HepG2 (cell line): ENCODE data around the gene FN1. TPM values are rescaled to one million over a fixed set of nuclear protein-coding genes. Genes with fewer than 3 reads are reported as not detected.

Source experiments
- NAIF1 ChIP-seq: sonication (generic); formaldehyde crosslinking; IDR thresholded peaks from 2 replicates; pipeline ENCODE4 v1.5.0; 2020; ENCODE audit warnings: mild to moderate bottlenecking, missing genetic modification reagents, borderline replicate concordance
- SRY ChIP-seq: sonication (generic); formaldehyde crosslinking; IDR thresholded peaks from 2 replicates; pipeline ENCODE4 v1.8.0; 2022; ENCODE audit warnings: mild to moderate bottlenecking, missing genetic modification reagents
- TARDBP ChIP-seq: sonication (generic); formaldehyde crosslinking; IDR thresholded peaks from 2 replicates; pipeline ENCODE4 v1.8.0; 2022; ENCODE audit warnings: mild to moderate bottlenecking, missing genetic modification reagents
- TBL1XR1 ChIP-seq: fragments of 150-350 bp; IDR thresholded peaks from 2 replicates; pipeline ENCODE4 v1.6.1; 2014; ENCODE audit warnings: borderline replicate concordance, low read length; ENCODE audit not compliant: partially characterized antibody
- ZNF549 ChIP-seq: sonication (generic); formaldehyde crosslinking; IDR thresholded peaks from 2 replicates; pipeline ENCODE4 v1.5.0; 2020; ENCODE audit warnings: missing genetic modification reagents
- ZNF550 ChIP-seq: sonication (generic); formaldehyde crosslinking; IDR thresholded peaks from 2 replicates; pipeline ENCODE4 v1.4.0; 2020; ENCODE audit warnings: mild to moderate bottlenecking, missing genetic modification reagents, borderline replicate concordance
- ZNF883 ChIP-seq: sonication (generic); formaldehyde crosslinking; IDR thresholded peaks from 2 replicates; pipeline ENCODE4 v1.5.1; 2020; ENCODE audit warnings: mild to moderate bottlenecking, missing genetic modification reagents; ENCODE audit errors: not compliant biosample characterization
- polyA plus RNA-seq, 8 experiments: library from polyadenylated mRNA; depleted of rRNA in 3 of 8; stranded (reverse) in 7 of 8; unstranded in 1 of 8; fragments of >200 nt; fragmentation: Illumina TruSeq in 4 of 8; extraction: Trizol in 4 of 8; gene quantifications; 2 replicates each; pipeline versions ENCODE4 v1.2.1 to v1.2.3, GENCODE V29; 2011 to 2016; ENCODE audit warnings: low read depth in 4 of 8, missing spikeins in 1 of 8, mixed read lengths in 1 of 8; ENCODE audit not compliant: insufficient read depth in 1 of 8
- total RNA-seq, 5 experiments: library from RNA; depleted of rRNA; stranded (reverse); fragments of >200 nt; fragmentation: Illumina TruSeq; extraction: Trizol; gene quantifications; 2 replicates each; pipeline ENCODE4 v1.2.3, GENCODE V29; 2016; ENCODE audit warnings: low read depth in 1 of 5
- TF ChIP-seq, protein P1 (sequence below): IDR thresholded peaks from 2 replicates; pipeline ENCODE4 v1.6.1; 2016; ENCODE audit warnings: missing compliant biosample characterization, missing genetic modification reagents, borderline replicate concordance
- TF ChIP-seq, protein P2 (sequence below): sonication (generic); formaldehyde crosslinking; IDR thresholded peaks from 2 replicates; pipeline ENCODE4 v1.8.0; 2022; ENCODE audit warnings: mild to moderate bottlenecking, missing genetic modification reagents, moderate library complexity
- TF ChIP-seq, protein P3 (sequence below): IDR thresholded peaks from 2 replicates; pipeline ENCODE4 v1.6.1; 2016; ENCODE audit warnings: mild to moderate bottlenecking
- TF ChIP-seq, protein P4 (sequence below): sonication (generic); formaldehyde crosslinking; IDR thresholded peaks from 2 replicates; pipeline ENCODE4 v1.5.1; 2020; ENCODE audit warnings: missing genetic modification reagents, mild to moderate bottlenecking, borderline replicate concordance
- TF ChIP-seq, protein P5 (sequence below): sonication (generic); formaldehyde crosslinking; IDR thresholded peaks from 2 replicates; pipeline ENCODE4 v1.8.1; 2022; ENCODE audit warnings: low read depth, mild to moderate bottlenecking, missing genetic modification reagents
- TF ChIP-seq, protein P6 (sequence below): sonication (generic); formaldehyde crosslinking; IDR thresholded peaks from 2 replicates; pipeline ENCODE4 v1.5.0; 2020; ENCODE audit warnings: missing genetic modification reagents
- TF ChIP-seq, protein P7 (sequence below): sonication (generic); formaldehyde crosslinking; IDR thresholded peaks from 2 replicates; pipeline ENCODE4 v1.8.0; 2022; ENCODE audit warnings: mild to moderate bottlenecking, missing genetic modification reagents; ENCODE audit not compliant: insufficient replicate concordance
- TF ChIP-seq, protein P8 (sequence below): sonication (generic); formaldehyde crosslinking; IDR thresholded peaks from 2 replicates; pipeline ENCODE4 v1.4.0; 2020; ENCODE audit warnings: missing genetic modification reagents

Gene FN1
- total and polyA plus RNA-seq, 2 of the 13 experiments (the other 11 are each of a cell fraction or from before 2014, with no cell fraction given) = 1,847 to 6,471 TPM

DNA sequence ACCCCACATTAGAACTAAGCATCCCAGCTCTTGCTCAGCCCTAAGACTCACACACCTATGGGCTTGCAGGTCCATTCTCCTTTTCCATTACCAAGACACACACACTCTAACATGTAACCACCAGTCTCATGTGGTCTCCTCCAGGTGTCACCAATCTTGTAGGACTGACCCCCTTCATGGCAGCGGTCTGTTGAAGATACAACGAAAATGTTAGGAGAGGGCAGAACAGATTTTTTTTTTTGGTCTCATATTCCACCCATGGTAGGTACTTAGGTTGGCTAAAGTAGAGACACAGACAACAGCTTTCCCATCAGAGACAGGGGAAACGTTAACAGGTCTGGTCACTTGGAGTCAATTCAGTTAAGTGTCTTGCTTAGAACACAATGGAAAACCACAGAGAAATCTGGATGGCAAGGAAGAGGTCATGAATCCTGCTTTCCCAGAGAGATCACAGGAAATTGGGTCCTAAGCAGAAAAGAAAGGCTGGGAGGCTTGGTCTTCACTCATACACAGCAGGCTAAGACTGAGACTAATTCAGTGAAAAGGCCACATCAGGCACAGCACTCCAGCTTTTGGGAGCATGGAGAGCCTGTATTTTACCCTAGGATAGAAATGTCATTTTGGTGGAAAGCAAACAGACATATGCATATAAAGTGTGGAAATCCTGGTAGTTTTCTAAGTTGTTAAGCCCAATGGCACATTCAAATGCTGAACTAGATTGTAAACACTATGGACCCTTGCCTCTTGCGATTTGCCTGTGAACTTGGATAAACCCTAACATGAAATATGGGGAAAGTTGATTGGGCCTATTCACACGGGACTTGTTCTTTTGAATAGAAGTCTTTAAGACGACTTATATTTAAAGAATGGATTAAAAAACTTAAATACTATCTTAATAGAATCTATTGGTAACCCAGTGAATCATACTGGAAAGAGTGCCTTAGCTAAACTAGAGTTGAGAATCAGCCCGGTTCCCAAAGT lies 3.8 kb downstream of the FN1 start (continued):
- TF ChIP-seq, protein P1, sequence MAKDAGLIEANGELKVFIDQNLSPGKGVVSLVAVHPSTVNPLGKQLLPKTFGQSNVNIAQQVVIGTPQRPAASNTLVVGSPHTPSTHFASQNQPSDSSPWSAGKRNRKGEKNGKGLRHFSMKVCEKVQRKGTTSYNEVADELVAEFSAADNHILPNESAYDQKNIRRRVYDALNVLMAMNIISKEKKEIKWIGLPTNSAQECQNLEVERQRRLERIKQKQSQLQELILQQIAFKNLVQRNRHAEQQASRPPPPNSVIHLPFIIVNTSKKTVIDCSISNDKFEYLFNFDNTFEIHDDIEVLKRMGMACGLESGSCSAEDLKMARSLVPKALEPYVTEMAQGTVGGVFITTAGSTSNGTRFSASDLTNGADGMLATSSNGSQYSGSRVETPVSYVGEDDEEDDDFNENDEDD (CRISPR knock-in tag) = no peak
- TF ChIP-seq, protein P2, sequence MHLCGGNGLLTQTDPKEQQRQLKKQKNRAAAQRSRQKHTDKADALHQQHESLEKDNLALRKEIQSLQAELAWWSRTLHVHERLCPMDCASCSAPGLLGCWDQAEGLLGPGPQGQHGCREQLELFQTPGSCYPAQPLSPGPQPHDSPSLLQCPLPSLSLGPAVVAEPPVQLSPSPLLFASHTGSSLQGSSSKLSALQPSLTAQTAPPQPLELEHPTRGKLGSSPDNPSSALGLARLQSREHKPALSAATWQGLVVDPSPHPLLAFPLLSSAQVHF (CRISPR knock-in tag) = 0 out of 2 replicates have a peak, but pooled peaks have one; percentile 36
- TF ChIP-seq TBL1XR1 (no peak), ZNF549 (no peak), TARDBP (CRISPR knock-in tag) (peak; percentile 43; the same call in 1 of the 2 replicates), SRY (no peak), ZNF550 (CRISPR knock-in tag) (no peak), NAIF1 (CRISPR knock-in tag) (no peak), ZNF883 (CRISPR knock-in tag) (no peak)
- TF ChIP-seq, protein P3, sequence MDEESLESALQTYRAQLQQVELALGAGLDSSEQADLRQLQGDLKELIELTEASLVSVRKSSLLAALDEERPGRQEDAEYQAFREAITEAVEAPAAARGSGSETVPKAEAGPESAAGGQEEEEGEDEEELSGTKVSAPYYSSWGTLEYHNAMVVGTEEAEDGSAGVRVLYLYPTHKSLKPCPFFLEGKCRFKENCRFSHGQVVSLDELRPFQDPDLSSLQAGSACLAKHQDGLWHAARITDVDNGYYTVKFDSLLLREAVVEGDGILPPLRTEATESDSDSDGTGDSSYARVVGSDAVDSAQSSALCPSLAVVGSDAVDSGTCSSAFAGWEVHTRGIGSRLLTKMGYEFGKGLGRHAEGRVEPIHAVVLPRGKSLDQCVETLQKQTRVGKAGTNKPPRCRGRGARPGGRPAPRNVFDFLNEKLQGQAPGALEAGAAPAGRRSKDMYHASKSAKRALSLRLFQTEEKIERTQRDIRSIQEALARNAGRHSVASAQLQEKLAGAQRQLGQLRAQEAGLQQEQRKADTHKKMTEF (CRISPR knock-in tag) = peak; percentile 22; the same call in 1 of the 2 replicates
- TF ChIP-seq, protein P4, sequence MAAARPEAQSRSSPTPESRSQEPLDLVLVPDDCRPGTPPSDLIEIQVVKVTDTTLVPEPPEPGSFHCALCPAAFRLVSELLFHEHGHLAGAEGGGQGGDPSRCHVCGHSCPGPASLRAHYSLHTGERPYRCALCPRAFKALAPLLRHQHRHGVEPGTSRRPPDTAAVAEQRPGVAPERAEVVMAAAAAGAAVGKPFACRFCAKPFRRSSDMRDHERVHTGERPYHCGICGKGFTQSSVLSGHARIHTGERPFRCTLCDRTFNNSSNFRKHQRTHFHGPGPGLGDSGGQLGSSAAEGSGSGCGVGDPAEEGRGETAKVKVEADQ (CRISPR knock-in tag) = peak; percentile 82; the same call in 1 of the 2 replicates
- TF ChIP-seq, protein P5, sequence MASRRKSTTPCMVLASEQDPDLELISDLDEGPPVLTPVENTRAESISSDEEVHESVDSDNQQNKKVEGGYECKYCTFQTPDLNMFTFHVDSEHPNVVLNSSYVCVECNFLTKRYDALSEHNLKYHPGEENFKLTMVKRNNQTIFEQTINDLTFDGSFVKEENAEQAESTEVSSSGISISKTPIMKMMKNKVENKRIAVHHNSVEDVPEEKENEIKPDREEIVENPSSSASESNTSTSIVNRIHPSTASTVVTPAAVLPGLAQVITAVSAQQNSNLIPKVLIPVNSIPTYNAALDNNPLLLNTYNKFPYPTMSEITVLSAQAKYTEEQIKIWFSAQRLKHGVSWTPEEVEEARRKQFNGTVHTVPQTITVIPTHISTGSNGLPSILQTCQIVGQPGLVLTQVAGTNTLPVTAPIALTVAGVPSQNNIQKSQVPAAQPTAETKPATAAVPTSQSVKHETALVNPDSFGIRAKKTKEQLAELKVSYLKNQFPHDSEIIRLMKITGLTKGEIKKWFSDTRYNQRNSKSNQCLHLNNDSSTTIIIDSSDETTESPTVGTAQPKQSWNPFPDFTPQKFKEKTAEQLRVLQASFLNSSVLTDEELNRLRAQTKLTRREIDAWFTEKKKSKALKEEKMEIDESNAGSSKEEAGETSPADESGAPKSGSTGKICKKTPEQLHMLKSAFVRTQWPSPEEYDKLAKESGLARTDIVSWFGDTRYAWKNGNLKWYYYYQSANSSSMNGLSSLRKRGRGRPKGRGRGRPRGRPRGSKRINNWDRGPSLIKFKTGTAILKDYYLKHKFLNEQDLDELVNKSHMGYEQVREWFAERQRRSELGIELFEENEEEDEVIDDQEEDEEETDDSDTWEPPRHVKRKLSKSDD (CRISPR knock-in tag) = no peak
- TF ChIP-seq, protein P6, sequence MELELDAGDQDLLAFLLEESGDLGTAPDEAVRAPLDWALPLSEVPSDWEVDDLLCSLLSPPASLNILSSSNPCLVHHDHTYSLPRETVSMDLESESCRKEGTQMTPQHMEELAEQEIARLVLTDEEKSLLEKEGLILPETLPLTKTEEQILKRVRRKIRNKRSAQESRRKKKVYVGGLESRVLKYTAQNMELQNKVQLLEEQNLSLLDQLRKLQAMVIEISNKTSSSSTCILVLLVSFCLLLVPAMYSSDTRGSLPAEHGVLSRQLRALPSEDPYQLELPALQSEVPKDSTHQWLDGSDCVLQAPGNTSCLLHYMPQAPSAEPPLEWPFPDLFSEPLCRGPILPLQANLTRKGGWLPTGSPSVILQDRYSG (CRISPR knock-in tag) = no peak
- TF ChIP-seq, protein P7, sequence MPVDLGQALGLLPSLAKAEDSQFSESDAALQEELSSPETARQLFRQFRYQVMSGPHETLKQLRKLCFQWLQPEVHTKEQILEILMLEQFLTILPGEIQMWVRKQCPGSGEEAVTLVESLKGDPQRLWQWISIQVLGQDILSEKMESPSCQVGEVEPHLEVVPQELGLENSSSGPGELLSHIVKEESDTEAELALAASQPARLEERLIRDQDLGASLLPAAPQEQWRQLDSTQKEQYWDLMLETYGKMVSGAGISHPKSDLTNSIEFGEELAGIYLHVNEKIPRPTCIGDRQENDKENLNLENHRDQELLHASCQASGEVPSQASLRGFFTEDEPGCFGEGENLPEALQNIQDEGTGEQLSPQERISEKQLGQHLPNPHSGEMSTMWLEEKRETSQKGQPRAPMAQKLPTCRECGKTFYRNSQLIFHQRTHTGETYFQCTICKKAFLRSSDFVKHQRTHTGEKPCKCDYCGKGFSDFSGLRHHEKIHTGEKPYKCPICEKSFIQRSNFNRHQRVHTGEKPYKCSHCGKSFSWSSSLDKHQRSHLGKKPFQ = no peak
- TF ChIP-seq, protein P8, sequence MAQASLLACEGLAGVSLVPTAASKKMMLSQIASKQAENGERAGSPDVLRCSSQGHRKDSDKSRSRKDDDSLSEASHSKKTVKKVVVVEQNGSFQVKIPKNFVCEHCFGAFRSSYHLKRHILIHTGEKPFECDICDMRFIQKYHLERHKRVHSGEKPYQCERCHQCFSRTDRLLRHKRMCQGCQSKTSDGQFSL (CRISPR knock-in tag) = no peak
